Vagina (tissue), 2 donors: ENCODE results near the gene SP140L.
"Not testable (repeated sequence)": the region's sequence is repeated elsewhere in the genome, so short reads cannot be mapped to it uniquely, and the experiment has no call there.

Experiments
- CTCF ChIP-seq, 3 experiments: fragments of 450-650 bp in 2 of 3; fragments of 200-600 bp in 1 of 3; sonication (generic) in 1 of 3; IDR thresholded peaks; one replicate each; pipeline ENCODE4 v1.5.1; 2017 to 2019; ENCODE audit warnings: antibody characterized with exemption in 3 of 3, mild to moderate bottlenecking in 2 of 3, moderate library complexity in 2 of 3
- POLR2A ChIP-seq, 2 donors: fragments of 450-650 bp; IDR thresholded peaks; one replicate each; pipeline ENCODE4 v1.6.1; 2017; ENCODE audit warnings: antibody characterized with exemption in 2 of 2, mild to moderate bottlenecking in 2 of 2, moderate library complexity in 2 of 2

- TF ChIP-seq CTCF, POLR2A (IDR thresholded peaks at IDR 0.05): not testable (repeated sequence)
Observed at GRCh38 chr2:230398698-230399097, 71.7 kb downstream of the SP140L start.
